ENCODE measurements around the gene ITPR1. TPM values are rescaled to one million over a fixed set of nuclear protein-coding genes. Genes with fewer than 3 reads are reported as not detected.

Gene ITPR1
- total and polyA plus RNA-seq, 10 of the 15 experiments (the other 5 are each of a cell fraction or from before 2014, with no cell fraction given): 12.2 to 239 (median 28.4) TPM

- TF ChIP-seq SMC3 (IDR thresholded peaks at IDR 0.05; ENCODE audit: borderline replicate concordance, low read length): no peak
- TF ChIP-seq USF2 (IDR thresholded peaks at IDR 0.05; ENCODE audit: borderline replicate concordance, low read depth, low read length): no peak
- TF ChIP-seq SREBF1 (IDR thresholded peaks at IDR 0.05; ENCODE audit: low read length): no peak
- TF ChIP-seq IKZF1 (conservative IDR thresholded peaks at IDR 0.05): no peak
- no peak for TF ChIP-seq KDM1A (IDR thresholded peaks at IDR 0.05; ENCODE audit: borderline replicate concordance)
- TF ChIP-seq MYB (IDR thresholded peaks at IDR 0.05; ENCODE audit: borderline replicate concordance, low read depth, low read length): no peak
- no peak for TF ChIP-seq USF1 (IDR thresholded peaks at IDR 0.05; ENCODE audit: borderline replicate concordance, extremely low read length, insufficient read depth, low read depth, low read length)
Measured at GRCh38 chr3:4549896-4550295, 56.7 kb downstream of the ITPR1 start (continued).

- SMC1A ChIA-PET (ENCODE audit: uncharacterized antibody, unreplicated experiment): interaction anchor here (0.8 to 2.0 kb wide), 3 partner anchors 9 to 80 kb away, joined by 3 to 5 read pairs (median 4); no protein-coding TSS in a partner anchor
- TF ChIP-seq SIX5 (IDR thresholded peaks at IDR 0.05; ENCODE audit: low read depth, low read length, severe bottlenecking) (no peak), PAX8 (IDR thresholded peaks at IDR 0.05) (no peak), LARP7 (IDR thresholded peaks at IDR 0.05) (no peak), SPI1 (IDR thresholded peaks at IDR 0.05; ENCODE audit: borderline replicate concordance, insufficient read depth, low read depth, low read length) (no peak), HCFC1 (IDR thresholded peaks at IDR 0.05; ENCODE audit: low read length) (no peak), JUND (IDR thresholded peaks at IDR 0.05; ENCODE audit: low read depth, low read length) (no peak), MLLT1 (IDR thresholded peaks at IDR 0.05) (no peak)
- no TSS peak for BruUV-seq (replicated peaks)
Measured at GRCh38 chr3:4551051-4551711, 58.0 kb downstream of the ITPR1 start.

More at GRCh38 chr3:4551051-4551711, 58.0 kb downstream of the ITPR1 start:
- Histone ChIP-seq H3K4me2 (ENCODE audit: control insufficient read depth, insufficient read depth) (no peak overlapping the region), H4K20me1 (ENCODE audit: control insufficient read depth, insufficient read depth) (no peaks in the 10 kb centered on the region), H3K9ac (ENCODE audit: control insufficient read depth, insufficient read depth, low read length) (no peak overlapping the region), H3K4me1 (ENCODE audit: control insufficient read depth, insufficient read depth, low read length) (no peaks in the 10 kb centered on the region), H3K9me3 (replicated peaks; ENCODE audit: control insufficient read depth, insufficient read depth, low read length) (no peaks in the 10 kb centered on the region), H3K79me2 (ENCODE audit: control insufficient read depth, insufficient read depth, low read length) (no peaks in the 10 kb centered on the region), H2AFZ (ENCODE audit: control insufficient read depth, low read depth, low read length) (no peak overlapping the region), H3K27ac (ENCODE audit: control insufficient read depth, insufficient read depth) (no peak overlapping the region), H3K36me3 (ENCODE audit: control insufficient read depth in 2 of 2, insufficient read depth in 2 of 2, low read length in 1 of 2) (peaks cover 0 to 5% of the 10 kb centered on the region in 2 experiments; a peak in 2 of 4 replicates), H3K4me3 (no peak overlapping the region), H3K27me3 (replicated peaks in 1 of 2; ENCODE audit: control insufficient read depth in 2 of 2, insufficient read depth in 2 of 2, low read length in 1 of 2) (no peaks in the 10 kb centered on the region)
- RAD21 ChIA-PET (ENCODE audit: unreplicated experiment): no interaction called here
- POLR2A ChIA-PET: interaction anchor here (0.9 kb wide), 1 partner anchor 9 kb away, joined by 5 read pairs; no protein-coding TSS in a partner anchor
- CTCF ChIA-PET: no interaction called here
- DNase-seq (ENCODE audit: low read depth, low spot score) (no peak), ATAC-seq (no peak), FAIRE-seq (no peak)
- in situ Hi-C loops (cut with MboI): no loop called here
- intact Hi-C loops (cut with micrococcal nuclease; ENCODE audit: unreplicated experiment): no loop called here
- WGBS (ENCODE audit: insufficient coverage, insufficient replicate concordance, low lambda C conversion rate, missing lambda C conversion rate): 95% methylated on average over 5 of the region's 5 CpGs

Data from GM12878 (cell line).